A673 (cell line): Measurements from ENCODE around the gene CDK5RAP1.

Experiments
- EZH2 ChIP-seq: fragments of 200-600 bp; sonication (generic); IDR thresholded peaks from 2 replicates; pipeline ENCODE4 v1.6.1; 2017; ENCODE audit warnings: borderline replicate concordance, low read depth, mild to moderate bottlenecking, mixed read lengths, antibody characterized with exemption, low read length; ENCODE audit not compliant: poor library complexity, severe bottlenecking
- TF ChIP-seq, protein P1 (sequence below): fragments of 300-800, 200-600 bp; sonication (generic); conservative IDR thresholded peaks from 2 replicates; pipeline ENCODE4 v1.5.1; 2017; ENCODE audit warnings: low read depth, mild to moderate bottlenecking, antibody characterized with exemption, low read length, moderate library complexity, mixed read lengths

- TF ChIP-seq, protein P1, sequence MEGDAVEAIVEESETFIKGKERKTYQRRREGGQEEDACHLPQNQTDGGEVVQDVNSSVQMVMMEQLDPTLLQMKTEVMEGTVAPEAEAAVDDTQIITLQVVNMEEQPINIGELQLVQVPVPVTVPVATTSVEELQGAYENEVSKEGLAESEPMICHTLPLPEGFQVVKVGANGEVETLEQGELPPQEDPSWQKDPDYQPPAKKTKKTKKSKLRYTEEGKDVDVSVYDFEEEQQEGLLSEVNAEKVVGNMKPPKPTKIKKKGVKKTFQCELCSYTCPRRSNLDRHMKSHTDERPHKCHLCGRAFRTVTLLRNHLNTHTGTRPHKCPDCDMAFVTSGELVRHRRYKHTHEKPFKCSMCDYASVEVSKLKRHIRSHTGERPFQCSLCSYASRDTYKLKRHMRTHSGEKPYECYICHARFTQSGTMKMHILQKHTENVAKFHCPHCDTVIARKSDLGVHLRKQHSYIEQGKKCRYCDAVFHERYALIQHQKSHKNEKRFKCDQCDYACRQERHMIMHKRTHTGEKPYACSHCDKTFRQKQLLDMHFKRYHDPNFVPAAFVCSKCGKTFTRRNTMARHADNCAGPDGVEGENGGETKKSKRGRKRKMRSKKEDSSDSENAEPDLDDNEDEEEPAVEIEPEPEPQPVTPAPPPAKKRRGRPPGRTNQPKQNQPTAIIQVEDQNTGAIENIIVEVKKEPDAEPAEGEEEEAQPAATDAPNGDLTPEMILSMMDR = no peak
- TF ChIP-seq EZH2 = no peak
Observed at GRCh38 chr20:33316343-33316742, 85.0 kb downstream of the CDK5RAP1 start.
